HFFc6 (cell line): ENCODE measurements around the gene ACACB. TPM values are rescaled to one million over a fixed set of nuclear protein-coding genes. Genes with fewer than 3 reads are reported as not detected.

Experiments used
- DNase-seq: peaks from one replicate; pipeline ENCODE4 v3.0.0-alpha.2; 2018
- H3K27ac Mint-ChIP-seq: 2 replicates; pipeline ENCODE4 v1.8.0; 2020; ENCODE audit warnings: mild to moderate bottlenecking, mixed read lengths
- H3K27me3 Mint-ChIP-seq: 2 replicates; pipeline ENCODE4 v1.8.0; 2021; ENCODE audit warnings: mild to moderate bottlenecking, moderate library complexity, mixed read lengths; ENCODE audit not compliant: insufficient read depth
- H3K36me3 Mint-ChIP-seq: 2 replicates; pipeline ENCODE4 v1.8.0; 2021; ENCODE audit warnings: low read depth, mixed read lengths
- H3K4me1 Mint-ChIP-seq: 2 replicates; pipeline ENCODE4 v1.8.0; 2020; ENCODE audit warnings: low read depth, mixed read lengths
- H3K4me3 Mint-ChIP-seq: 2 replicates; pipeline ENCODE4 v1.8.0; 2020; ENCODE audit warnings: mild to moderate bottlenecking, moderate library complexity, mixed read lengths
- H3K9me3 Mint-ChIP-seq: 2 replicates; pipeline ENCODE4 v1.8.0; 2020; ENCODE audit warnings: mild to moderate bottlenecking, mixed read lengths
- total RNA-seq, 6 experiments: library from RNA; stranded (reverse); fragmentation: NEBNext Ultra II Directional; extraction: Animal tissue kit (Norgen Biotek cat#: 25700); gene quantifications; 2 replicates in 1 of 6; 3 replicates in 5 of 6; pipeline ENCODE4 v1.2.3, GENCODE V29; 2021
- TF ChIP-seq, protein P1 (sequence below): fragments of 200-600 bp; sonication (generic); IDR thresholded peaks from 2 replicates; pipeline ENCODE4 v1.5.0; 2021; ENCODE audit warnings: antibody characterized with exemption, mild to moderate bottlenecking

The ACACB gene
- total RNA-seq, 6 experiments from 2014 or later: 1.0 to 2.1 (median 1.3) TPM

DNA sequence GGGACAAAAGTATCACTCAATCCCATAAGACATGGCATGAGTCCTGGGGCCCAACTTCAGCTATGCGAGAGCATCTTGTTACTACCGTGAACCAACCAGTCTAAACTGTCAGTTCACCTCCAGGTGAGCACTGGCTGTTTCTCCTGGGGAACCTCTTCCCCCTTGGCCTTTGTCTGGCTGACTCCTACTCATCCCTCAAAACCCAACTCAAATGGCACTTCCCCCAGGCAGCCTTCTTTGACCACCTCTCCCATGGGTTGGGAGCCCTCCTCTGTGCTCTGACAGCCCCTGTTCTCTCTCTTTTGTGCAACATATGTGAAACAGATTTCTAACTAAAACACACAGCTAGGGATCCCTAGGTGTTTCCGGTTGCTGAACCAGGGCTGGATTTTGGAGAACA, 155.0 kb downstream of the ACACB start:
- DNase-seq: no peak
- H3K4me3 Mint-ChIP-seq: no peak overlapping the region

GRCh38 chr12:109273354-109273753, 157.0 kb downstream of the ACACB start:
- H3K27ac Mint-ChIP-seq: no peak overlapping the region
- no peaks in the 10 kb centered on the region; the same call in 1 of the 2 replicates for H3K9me3 Mint-ChIP-seq
- peaks cover 13% of the 10 kb centered on the region for H3K27me3 Mint-ChIP-seq
- H3K4me3 Mint-ChIP-seq: no peak overlapping the region
- DNase-seq: no peak
- TF ChIP-seq, protein P1, sequence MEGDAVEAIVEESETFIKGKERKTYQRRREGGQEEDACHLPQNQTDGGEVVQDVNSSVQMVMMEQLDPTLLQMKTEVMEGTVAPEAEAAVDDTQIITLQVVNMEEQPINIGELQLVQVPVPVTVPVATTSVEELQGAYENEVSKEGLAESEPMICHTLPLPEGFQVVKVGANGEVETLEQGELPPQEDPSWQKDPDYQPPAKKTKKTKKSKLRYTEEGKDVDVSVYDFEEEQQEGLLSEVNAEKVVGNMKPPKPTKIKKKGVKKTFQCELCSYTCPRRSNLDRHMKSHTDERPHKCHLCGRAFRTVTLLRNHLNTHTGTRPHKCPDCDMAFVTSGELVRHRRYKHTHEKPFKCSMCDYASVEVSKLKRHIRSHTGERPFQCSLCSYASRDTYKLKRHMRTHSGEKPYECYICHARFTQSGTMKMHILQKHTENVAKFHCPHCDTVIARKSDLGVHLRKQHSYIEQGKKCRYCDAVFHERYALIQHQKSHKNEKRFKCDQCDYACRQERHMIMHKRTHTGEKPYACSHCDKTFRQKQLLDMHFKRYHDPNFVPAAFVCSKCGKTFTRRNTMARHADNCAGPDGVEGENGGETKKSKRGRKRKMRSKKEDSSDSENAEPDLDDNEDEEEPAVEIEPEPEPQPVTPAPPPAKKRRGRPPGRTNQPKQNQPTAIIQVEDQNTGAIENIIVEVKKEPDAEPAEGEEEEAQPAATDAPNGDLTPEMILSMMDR: no peak
- H3K4me1 Mint-ChIP-seq: no peaks in the 10 kb centered on the region; the same call in 1 of the 2 replicates
- H3K36me3 Mint-ChIP-seq: no peaks in the 10 kb centered on the region

More for the DNA sequence above, 155.0 kb downstream of the ACACB start:
- H3K4me1 Mint-ChIP-seq: no peaks in the 10 kb centered on the region
- no peak overlapping the region for H3K27ac Mint-ChIP-seq
- TF ChIP-seq, protein P1: no peak
- H3K27me3 Mint-ChIP-seq: peaks cover 15% of the 10 kb centered on the region
- no peaks in the 10 kb centered on the region for H3K36me3 Mint-ChIP-seq
- no peaks in the 10 kb centered on the region; the same call in 1 of the 2 replicates for H3K9me3 Mint-ChIP-seq

- no peak overlapping the region for H3K27ac Mint-ChIP-seq
- H3K9me3 Mint-ChIP-seq: no peaks in the 10 kb centered on the region; the same call in 1 of the 2 replicates
- H3K4me3 Mint-ChIP-seq: no peak overlapping the region
- peaks cover 13% of the 10 kb centered on the region for H3K27me3 Mint-ChIP-seq
- no peaks in the 10 kb centered on the region; the same call in 1 of the 2 replicates for H3K4me1 Mint-ChIP-seq
- no peak for DNase-seq
- no peaks in the 10 kb centered on the region for H3K36me3 Mint-ChIP-seq
- TF ChIP-seq, protein P1: no peak
Measured at GRCh38 chr12:109274381-109274780, 158.0 kb downstream of the ACACB start.

DNA sequence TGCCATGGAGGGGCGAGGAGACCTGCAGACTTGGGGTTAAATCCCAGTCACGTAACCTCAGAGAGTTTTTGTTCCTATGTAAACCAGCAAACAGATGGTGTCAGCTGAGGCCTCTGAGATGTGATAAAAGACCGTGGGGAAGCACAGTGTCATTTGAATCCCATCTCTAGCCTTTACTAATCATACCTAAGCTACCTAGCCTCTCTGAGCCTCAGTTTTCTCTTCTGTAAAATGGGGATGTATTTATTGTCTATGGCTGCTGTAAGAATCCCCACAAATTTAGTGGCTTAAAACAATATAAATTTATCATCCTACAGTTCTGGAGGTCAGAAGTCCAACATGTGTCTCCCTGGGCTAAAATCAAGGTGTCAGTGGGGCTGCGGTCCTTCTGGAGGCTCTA, 158.8 kb downstream of the ACACB start:
- Mint-ChIP-seq H3K36me3 (no peaks in the 10 kb centered on the region), H3K4me1 (no peaks in the 10 kb centered on the region; the same call in 1 of the 2 replicates), H3K9me3 (no peaks in the 10 kb centered on the region; the same call in 1 of the 2 replicates), H3K27me3 (peaks cover 11% of the 10 kb centered on the region), H3K27ac (no peak overlapping the region), H3K4me3 (no peak overlapping the region)
- TF ChIP-seq, protein P1: no peak
- no peak for DNase-seq

GRCh38 chr12:109276160-109276559, 159.8 kb downstream of the ACACB start:
- no peak for DNase-seq
- Mint-ChIP-seq H3K9me3 (no peaks in the 10 kb centered on the region), H3K4me3 (no peak overlapping the region), H3K27ac (no peak overlapping the region), H3K36me3 (no peaks in the 10 kb centered on the region), H3K27me3 (peaks cover 11% of the 10 kb centered on the region), H3K4me1 (no peaks in the 10 kb centered on the region; the same call in 1 of the 2 replicates)
- TF ChIP-seq, protein P1: no peak
